Esophagus squamous epithelium (tissue), 5 donors: ENCODE results near the gene NGF. TPM values are rescaled to one million over a fixed set of nuclear protein-coding genes. Genes with fewer than 3 reads are reported as not detected.
A peak's percentile ranks its signal among the peaks of the same experiment; 100 is the strongest.

ENCODE experiments used
- DNase-seq: peaks from one replicate; lab custom pipeline; 2025; lab: John Stamatoyannopoulos, UW
- H3K27ac ChIP-seq, 4 donors: fragments of 200-600 bp; sonication (generic); one replicate each; pipeline ENCODE4 v1.5.1; 2016 to 2019; ENCODE audit warnings: mild to moderate bottlenecking in 1 of 4
- H3K27me3 ChIP-seq, 4 donors: fragments of 200-600 bp; sonication (generic); 1 replicate in 3 of 4; 2 replicates in 1 of 4; pipeline versions ENCODE4 v1.5.1 to v1.6.0; 2017 to 2021; ENCODE audit warnings: antibody characterized with exemption in 1 of 4
- H3K36me3 ChIP-seq, 3 donors: fragments of 200-600 bp; sonication (generic); one replicate each; pipeline ENCODE4 v1.5.1; 2016 to 2019
- H3K4me1 ChIP-seq, 3 donors: fragments of 200-600 bp; sonication (generic); one replicate each; pipeline ENCODE4 v1.5.1; 2017 to 2019
- H3K4me3 ChIP-seq, 4 donors: fragments of 200-600 bp; sonication (generic); 1 replicate in 3 of 4; 2 replicates in 1 of 4; pipeline ENCODE4 v1.5.1; 2016 to 2019; ENCODE audit warnings: mild to moderate bottlenecking in 2 of 4, moderate library complexity in 1 of 4
- H3K9me3 ChIP-seq, 3 donors: fragments of 200-600 bp; sonication (generic); one replicate each; pipeline ENCODE4 v1.5.1; 2016 to 2019
- CTCF ChIP-seq, 6 experiments: fragments of 450-650 bp in 4 of 6; fragments of 200-600 bp in 2 of 6; sonication (generic) in 2 of 6; IDR thresholded peaks; one replicate each; pipeline ENCODE4 v1.5.1; 2016 to 2019; ENCODE audit warnings: antibody characterized with exemption in 6 of 6, mild to moderate bottlenecking in 4 of 6, moderate library complexity in 4 of 6
- POLR2A ChIP-seq, 4 donors: fragments of 450-650 bp; IDR thresholded peaks; one replicate each; pipeline ENCODE4 v1.6.1; 2017; ENCODE audit warnings: antibody characterized with exemption in 4 of 4, mild to moderate bottlenecking in 4 of 4, moderate library complexity in 3 of 4
- WGBS, 2 donors: methylation state at CpG; one replicate each; pipeline ENCODE4 v1.1.5; 2018; 5-methylcytosine and 5-hydroxymethylcytosine counted together
- intact Hi-C: fragments of 100-400 bp; cut with DNase I; formaldehyde crosslinking; loops from one replicate; pipeline ENCODE4 v1.15.0; 2022
- total RNA-seq, 4 donors: library from RNA; depleted of rRNA; stranded (reverse); fragments of >200 nt; gene quantifications; one replicate each; pipeline ENCODE4 v1.1.0, GENCODE V29; 2016
- donor health status: DM: yes; HTN: yes; CAD: no.

The NGF gene
- total RNA-seq, 4 donors from 2014 or later: 1.9 TPM; not detected in 3

GRCh38 chr1:115283681-115284146 is 54.3 kb downstream of the NGF start:
- H3K27ac ChIP-seq: peak overlapping the region; percentile 66 to 91 (median 84)
- H3K4me1 ChIP-seq: peaks cover 0 to 38% (median 0%) of the 10 kb centered on the region in 3 donors
- no peak for DNase-seq
- no peak for TF ChIP-seq CTCF (IDR thresholded peaks at IDR 0.05)
- no peak for TF ChIP-seq POLR2A (IDR thresholded peaks at IDR 0.05)
- 67 to 92% methylated on average over 3 to 10 of the region's 20 CpGs for WGBS, 2 donors
- no peak overlapping the region for H3K4me3 ChIP-seq
- no peaks in the 10 kb centered on the region for H3K27me3 ChIP-seq
- H3K36me3 ChIP-seq: no peaks in the 10 kb centered on the region
- intact Hi-C loops: no loop called here
- no peaks in the 10 kb centered on the region for H3K9me3 ChIP-seq

- intact Hi-C loops: no loop called here
- Histone ChIP-seq H3K27me3 (no peaks in the 10 kb centered on the region), H3K27ac (peak overlapping the region; percentile 66 to 91 (median 84)), H3K4me1 (peaks cover 0 to 38% (median 0%) of the 10 kb centered on the region in 3 donors), H3K9me3 (no peaks in the 10 kb centered on the region), H3K36me3 (no peaks in the 10 kb centered on the region), H3K4me3 (no peak overlapping the region)
- TF ChIP-seq POLR2A (IDR thresholded peaks at IDR 0.05) (no peak), CTCF (IDR thresholded peaks at IDR 0.05) (no peak)
- DNase-seq: no peak
- 84 to 96% methylated on average over 5 of the region's 13 CpGs for WGBS, 2 donors
These were observed 54.8 kb downstream of the NGF start for GRCh38 chr1:115283249-115283648.

GRCh38 chr1:115282807-115283208 is 55.2 kb downstream of the NGF start:
- intact Hi-C loops: no loop called here
- Histone ChIP-seq H3K4me1 (peaks cover 0 to 38% (median 0%) of the 10 kb centered on the region in 3 donors), H3K27me3 (no peaks in the 10 kb centered on the region), H3K4me3 (no peak overlapping the region), H3K27ac (peak overlapping the region; percentile 66 to 91 (median 84)), H3K36me3 (no peaks in the 10 kb centered on the region), H3K9me3 (no peaks in the 10 kb centered on the region)
- WGBS, 2 donors: 89% methylated on average over 7 of the region's 11 CpGs; no CpG with 5 or more reads in 1 of the 2 donors
- no peak for DNase-seq
- no peak for TF ChIP-seq CTCF (IDR thresholded peaks at IDR 0.05)
- TF ChIP-seq POLR2A (IDR thresholded peaks at IDR 0.05): no peak

- no peaks in the 10 kb centered on the region for H3K36me3 ChIP-seq
- peak overlapping the region in 2 of 4 donors; percentile 21 to 88 for H3K27ac ChIP-seq
- peaks cover 0 to 38% (median 0%) of the 10 kb centered on the region in 3 donors for H3K4me1 ChIP-seq
- no peak for DNase-seq
- WGBS, 2 donors: 92 to 95% methylated on average over 2 of the region's 2 CpGs
- intact Hi-C loops: no loop called here
- no peak for TF ChIP-seq CTCF (IDR thresholded peaks at IDR 0.05)
- TF ChIP-seq POLR2A (IDR thresholded peaks at IDR 0.05): no peak
- H3K9me3 ChIP-seq: peaks cover 0 to 9% (median 8%) of the 10 kb centered on the region in 3 donors
- H3K4me3 ChIP-seq: no peak overlapping the region
- no peaks in the 10 kb centered on the region for H3K27me3 ChIP-seq
These were observed 56.9 kb downstream of the NGF start for GRCh38 chr1:115281143-115281542.

- 56 to 78% methylated on average over 8 of the region's 8 CpGs for WGBS, 2 donors
These were observed 58.0 kb downstream of the NGF start for GRCh38 chr1:115280064-115280463.

More at GRCh38 chr1:115280064-115280463, 58.0 kb downstream of the NGF start:
- intact Hi-C loops: no loop called here
- Histone ChIP-seq H3K9me3 (peaks cover 0 to 9% (median 8%) of the 10 kb centered on the region in 3 donors), H3K27ac (peak overlapping the region in 2 of 4 donors; percentile 41 to 51), H3K4me1 (peaks cover 0 to 32% (median 0%) of the 10 kb centered on the region in 3 donors), H3K4me3 (no peak overlapping the region), H3K27me3 (no peaks in the 10 kb centered on the region), H3K36me3 (no peaks in the 10 kb centered on the region)
- no peak for DNase-seq
- TF ChIP-seq POLR2A (IDR thresholded peaks at IDR 0.05): no peak
- TF ChIP-seq CTCF (IDR thresholded peaks at IDR 0.05): no peak
